DMS 273 (cell line): ENCODE measurements around the gene CACNA2D4.
A peak's percentile ranks its signal among the peaks of the same experiment; 100 is the strongest.

Experiments
- DNase-seq: peaks from one replicate; lab custom pipeline; 2025; ENCODE audit not compliant: unreplicated experiment; lab: John Stamatoyannopoulos, UW

CACNA2D4 gene

GRCh38 chr12:1806301-1807086 is 112.0 kb downstream of the CACNA2D4 start:
- no peak for DNase-seq

- no peak for DNase-seq
These were observed 112.9 kb downstream of the CACNA2D4 start for GRCh38 chr12:1805441-1806081.

- peak; percentile 92 for DNase-seq
These were observed 113.7 kb downstream of the CACNA2D4 start for GRCh38 chr12:1804545-1805332.

GRCh38 chr12:1803736-1804135 is 114.7 kb downstream of the CACNA2D4 start:
- DNase-seq = no peak

- DNase-seq = no peak
These were observed 117.0 kb downstream of the CACNA2D4 start for GRCh38 chr12:1801303-1801975.

GRCh38 chr12:1800401-1801302 is 117.8 kb downstream of the CACNA2D4 start:
- peak; percentile 14 for DNase-seq

- no peak for DNase-seq
These were observed 118.5 kb downstream of the CACNA2D4 start for GRCh38 chr12:1799882-1800400.

GRCh38 chr12:1799051-1799881 is 119.2 kb downstream of the CACNA2D4 start:
- DNase-seq = no peak

- no peak for DNase-seq
These were observed 119.8 kb downstream of the CACNA2D4 start for GRCh38 chr12:1798641-1799020.

- DNase-seq = no peak
These were observed 120.3 kb downstream of the CACNA2D4 start for GRCh38 chr12:1797991-1798640.

- DNase-seq = no peak
These were observed 121.2 kb downstream of the CACNA2D4 start for GRCh38 chr12:1797011-1797901.

- DNase-seq = no peak
These were observed 121.9 kb downstream of the CACNA2D4 start for GRCh38 chr12:1796515-1797010.

GRCh38 chr12:1795785-1796514 is 122.5 kb downstream of the CACNA2D4 start:
- DNase-seq = peak; percentile 86

- peak; percentile 48 for DNase-seq
These were observed 123.1 kb downstream of the CACNA2D4 start for GRCh38 chr12:1795221-1795784.

GRCh38 chr12:1794440-1795090 is 123.9 kb downstream of the CACNA2D4 start:
- no peak for DNase-seq
